AG10803 (cell line): Measurements from ENCODE around the gene DNAH14.

Experiments used
- DNase-seq: peaks from one replicate; pipeline ENCODE4 v3.0.0; 2010; ENCODE audit warnings: low read depth
- H3K4me3 ChIP-seq: 2 replicates; pipeline ENCODE4 v1.5.1; 2011; ENCODE audit warnings: mild to moderate bottlenecking, low read length, control low read depth
- CTCF ChIP-seq: conservative IDR thresholded peaks from 2 replicates; pipeline ENCODE4 v1.5.1; 2011; ENCODE audit warnings: mild to moderate bottlenecking, low read length, control low read depth, inconsistent platforms

Gene DNAH14

GRCh38 chr1:225422795-225423517 lies 493.5 kb downstream of the DNAH14 start:
- no peak overlapping the region for H3K4me3 ChIP-seq
- DNase-seq, result no peak
- no peak for TF ChIP-seq CTCF

DNA sequence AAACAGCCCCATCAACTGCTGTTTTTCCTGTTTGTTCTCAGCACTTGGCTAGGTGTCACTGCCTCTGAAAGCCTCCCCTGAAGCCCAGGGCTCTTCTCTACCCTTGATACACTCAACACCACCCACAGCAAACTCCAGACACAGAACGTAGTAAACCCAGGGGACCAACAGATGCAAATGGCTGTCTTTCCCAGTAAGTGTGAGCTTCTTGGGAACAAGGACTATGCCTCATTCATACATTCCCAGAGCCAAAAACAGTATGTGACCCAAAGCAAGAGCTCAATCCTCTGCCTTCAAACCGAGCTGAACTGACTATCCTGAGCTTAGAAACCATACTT lies 494.0 kb downstream of the DNAH14 start:
- no peak for TF ChIP-seq CTCF
- H3K4me3 ChIP-seq, result no peak overlapping the region
- DNase-seq, result no peak

DNA sequence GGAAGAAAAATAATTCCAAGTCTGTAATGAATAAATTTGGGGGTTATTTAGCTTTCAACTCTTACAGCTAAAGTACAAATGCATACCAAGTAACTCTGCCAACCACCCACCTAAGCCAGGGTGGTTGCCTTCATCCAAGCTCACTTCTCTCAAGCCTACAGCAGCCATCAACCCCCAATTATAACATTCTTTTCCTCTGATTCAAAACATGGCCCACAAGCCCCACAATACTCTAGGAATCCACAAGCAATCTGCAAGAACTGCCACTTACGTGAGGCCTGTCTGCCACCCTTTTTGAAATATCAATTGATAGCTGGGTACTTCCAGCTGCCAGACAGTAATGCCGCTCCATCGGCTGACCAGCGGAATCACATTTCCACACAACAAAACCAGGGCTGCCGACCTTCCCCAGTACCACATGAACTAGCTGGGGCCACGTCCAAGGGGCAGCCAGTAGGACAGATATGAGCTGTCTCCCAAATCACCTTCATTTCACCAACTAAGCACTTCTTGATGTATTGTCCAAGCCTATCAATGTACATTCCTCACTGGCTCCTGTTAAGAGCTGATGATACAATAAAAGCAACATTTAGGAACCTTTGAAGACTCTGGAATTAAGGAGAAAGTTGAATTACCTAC lies 495.2 kb downstream of the DNAH14 start:
- no peak for TF ChIP-seq CTCF
- H3K4me3 ChIP-seq, result no peak overlapping the region

DNA sequence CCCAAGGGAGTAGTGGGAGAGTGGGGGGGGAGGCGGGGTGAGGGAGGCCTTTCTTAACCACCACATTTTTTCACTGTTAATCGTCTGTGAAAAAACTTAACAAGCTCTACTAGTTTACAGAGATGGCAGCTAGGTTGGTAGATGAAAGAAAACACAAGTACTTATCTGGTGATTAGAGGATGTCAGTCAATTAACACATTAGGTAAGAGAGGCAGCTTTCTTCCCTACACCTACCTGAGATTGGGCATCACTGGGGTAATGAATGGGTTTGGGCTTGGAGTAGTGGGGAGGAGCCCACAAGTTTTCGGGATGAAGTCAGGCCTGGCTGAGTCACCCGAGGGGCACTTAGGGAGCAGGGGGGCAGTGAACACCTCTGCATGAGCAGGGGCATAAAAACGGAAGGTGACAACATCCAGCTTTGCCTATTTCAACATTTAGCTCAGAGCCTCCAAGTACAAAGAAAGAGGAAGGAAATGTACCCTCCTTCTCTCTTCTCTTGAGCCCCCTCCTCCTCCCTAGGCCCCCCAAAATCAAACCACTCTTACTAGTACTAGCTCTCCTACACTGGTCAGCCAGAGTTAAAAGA lies 495.8 kb downstream of the DNAH14 start:
- peak overlapping the region; percentile 13; the same call in 1 of the 2 replicates for H3K4me3 ChIP-seq
- DNase-seq, result peak; percentile 51

More for the DNA sequence above, 495.2 kb downstream of the DNAH14 start:
- peak; percentile 69 for DNase-seq

DNA sequence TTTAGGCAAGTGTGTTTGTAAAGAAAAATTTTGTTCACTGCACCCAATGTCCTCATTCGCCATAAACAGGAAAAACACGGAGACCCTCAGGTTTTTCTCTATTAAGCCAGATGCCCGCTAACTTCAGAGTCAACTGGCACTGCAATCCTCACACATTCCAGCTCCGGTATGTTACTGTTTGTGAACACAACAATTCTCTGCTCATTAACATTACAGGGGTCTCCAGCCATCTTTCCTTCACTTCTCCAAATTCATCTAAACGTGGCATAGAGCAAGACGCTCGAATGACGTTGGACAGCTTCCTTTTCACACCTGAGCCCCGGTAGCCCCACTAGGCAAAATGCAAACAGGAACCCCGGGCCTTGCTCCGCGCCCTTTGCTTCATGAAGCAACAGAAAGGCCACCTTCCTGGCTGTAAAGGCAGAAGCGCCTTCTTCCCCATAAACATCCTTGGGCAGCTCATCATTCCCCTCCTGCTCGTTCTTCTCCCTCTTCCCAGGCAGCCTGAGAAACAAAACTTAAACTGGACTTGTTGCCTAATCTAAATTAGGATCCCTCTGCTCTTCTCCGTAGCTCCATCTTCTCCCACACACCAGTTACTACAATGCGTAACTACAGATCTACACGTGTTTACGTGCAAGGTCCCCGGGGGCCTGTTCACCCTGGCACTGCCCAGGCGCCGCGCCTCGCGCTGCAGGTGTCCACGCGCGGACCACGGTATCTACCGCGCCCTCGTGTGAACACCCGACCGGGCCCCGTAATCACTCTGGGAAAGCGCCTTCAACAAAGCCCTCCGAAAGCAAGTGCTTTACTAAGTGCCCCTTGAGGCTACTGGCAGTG lies 497.1 kb downstream of the DNAH14 start:
- DNase-seq, result peak; percentile 31
- no peak for TF ChIP-seq CTCF
- peak overlapping the region; percentile 86 for H3K4me3 ChIP-seq

More for the DNA sequence above, 495.8 kb downstream of the DNAH14 start:
- no peak for TF ChIP-seq CTCF

DNA sequence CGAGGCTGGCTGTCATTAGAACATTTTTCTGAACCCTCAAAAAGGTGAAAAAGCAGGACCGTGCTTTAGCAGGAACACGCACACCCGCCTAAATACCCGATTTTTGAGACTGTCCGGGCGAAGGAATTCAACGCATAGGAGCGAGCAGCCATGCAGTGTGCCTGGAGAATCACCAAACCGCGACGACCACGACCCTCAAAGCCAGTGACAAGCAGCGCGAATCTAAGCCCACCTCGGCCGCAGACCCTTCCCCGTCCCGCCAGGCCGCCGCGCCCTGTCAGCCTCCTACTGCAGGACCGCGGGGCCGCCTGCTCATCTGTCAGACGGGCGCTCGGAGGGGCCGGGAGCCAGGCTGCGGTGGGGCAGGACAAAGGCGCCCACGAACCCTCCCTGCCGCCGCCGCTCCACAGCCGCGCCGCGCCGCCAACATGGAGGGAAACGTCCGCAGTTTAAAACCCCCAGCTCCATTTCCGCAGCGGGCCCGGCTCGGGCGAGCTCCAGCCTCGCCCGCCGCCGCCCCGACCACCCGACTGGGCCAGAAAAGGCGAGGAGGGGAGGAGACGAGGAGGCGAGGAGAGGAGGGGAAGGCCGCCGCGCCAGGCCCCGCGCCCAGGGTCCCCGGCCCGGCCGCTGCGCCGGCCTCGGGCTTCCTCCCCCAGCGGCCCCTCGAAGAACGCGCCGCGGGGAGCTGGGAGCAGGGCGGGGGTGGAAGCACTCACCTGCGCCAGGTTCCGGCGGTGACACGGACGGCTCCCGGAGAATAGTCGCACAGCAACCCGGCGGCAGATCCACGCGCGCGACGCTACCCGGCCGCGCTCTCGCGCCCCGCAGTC lies 498.0 kb downstream of the DNAH14 start, which contains the start of gene LBR:
Gene LBR (minus strand): TSS at position 804 of the 833 bp plus-strand sequence. CDS start 3,963 bp downstream, outside the sequence.
- no peak for TF ChIP-seq CTCF
- peak; percentile 30 for DNase-seq
- peak within 1 kb of the TSS; percentile 86 for H3K4me3 ChIP-seq
